ENCODE data around the gene ZNF282. TPM values are rescaled to one million over a fixed set of nuclear protein-coding genes. Genes with fewer than 3 reads are reported as not detected.

Gene ZNF282
- total RNA-seq, 1 donor from 2014 or later, result 28.1 TPM

GRCh38 chr7:149179241-149179640, 16.1 kb upstream of the ZNF282 start:
- Histone ChIP-seq H3K36me3 (ENCODE audit: insufficient read depth, low read length) (peaks cover 35% of the 10 kb centered on the region), H3K4me3 (ENCODE audit: insufficient read depth, low read depth, low read length) (no peak overlapping the region), H3K79me2 (ENCODE audit: insufficient read depth, low read length) (no peaks in the 10 kb centered on the region), H3K4me1 (ENCODE audit: insufficient read depth, low read length) (no peaks in the 10 kb centered on the region), H3K9ac (ENCODE audit: low read length) (no peak overlapping the region), H2AFZ (ENCODE audit: low read depth, low read length) (no peak overlapping the region), H3K27ac (ENCODE audit: low read depth, low read length) (no peak overlapping the region), H4K20me1 (ENCODE audit: insufficient read depth, low read length) (peaks cover 8% of the 10 kb centered on the region), H3K4me2 (ENCODE audit: low read length) (no peak overlapping the region), H3K9me3 (ENCODE audit: insufficient read depth, low read depth, low read length) (no peaks in the 10 kb centered on the region), H3K27me3 (ENCODE audit: insufficient read depth, low read length) (no peaks in the 10 kb centered on the region)
- H3K9me3 Mint-ChIP-seq (ENCODE audit: unreplicated experiment), result no peaks in the 10 kb centered on the region
- H3K4me3 Mint-ChIP-seq (ENCODE audit: unreplicated experiment), result no peak overlapping the region
- H3K27ac Mint-ChIP-seq (ENCODE audit: unreplicated experiment), result no peak overlapping the region
- H3K36me3 Mint-ChIP-seq (ENCODE audit: low read depth, unreplicated experiment), result peaks cover 17% of the 10 kb centered on the region
- H3K27me3 Mint-ChIP-seq (ENCODE audit: low read depth, unreplicated experiment), result no peaks in the 10 kb centered on the region
- no peak for TF ChIP-seq CTCF (IDR thresholded peaks at IDR 0.05; ENCODE audit: insufficient read depth, low read depth, low read length)
- TF ChIP-seq EZH2 (IDR thresholded peaks at IDR 0.05; ENCODE audit: insufficient read depth, low read length), result no peak
- peaks cover 9% of the 10 kb centered on the region for H3K4me1 Mint-ChIP-seq (ENCODE audit: low read depth, unreplicated experiment)
- FAIRE-seq, result no peak
- DNase-seq (ENCODE audit: low read depth), result no peak

DNA sequence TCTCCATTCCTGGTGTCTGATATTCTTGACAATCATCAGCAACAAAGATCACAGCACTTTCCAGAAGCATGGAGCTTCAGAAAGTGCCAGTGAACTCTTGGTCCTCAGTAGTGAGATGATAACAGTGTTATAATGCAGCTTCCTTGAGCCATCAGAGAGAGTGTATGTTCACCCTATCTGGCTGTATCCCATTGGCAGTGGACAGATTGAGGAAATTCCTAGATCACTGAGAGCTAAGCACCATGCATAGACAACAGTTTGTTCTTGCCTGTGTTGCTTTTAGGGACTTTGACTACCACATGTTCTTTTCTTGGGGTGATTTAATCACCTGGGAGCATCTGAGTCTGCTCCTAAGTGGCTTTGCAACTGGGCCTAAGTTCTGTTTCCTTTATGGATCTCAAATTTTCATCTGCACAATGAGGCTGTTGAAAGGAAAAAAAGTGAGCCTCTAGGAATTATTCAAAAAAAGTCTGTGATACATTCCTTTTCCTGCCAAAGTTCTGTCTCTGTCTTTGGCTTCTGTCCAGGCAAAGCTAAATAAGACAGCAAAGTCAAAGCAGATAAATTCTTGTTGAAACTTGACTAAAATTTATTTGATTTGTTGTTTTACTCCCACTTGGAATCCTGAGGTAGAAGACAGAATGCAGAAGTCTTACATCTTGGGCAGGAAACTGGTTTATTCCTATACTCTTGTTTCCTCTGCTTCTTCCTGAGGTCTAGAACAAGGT, 14.5 kb upstream of the ZNF282 start:
- Histone ChIP-seq H4K20me1 (ENCODE audit: insufficient read depth, low read length) (peaks cover 5% of the 10 kb centered on the region), H3K9ac (ENCODE audit: low read length) (no peak overlapping the region), H3K27ac (ENCODE audit: low read depth, low read length) (no peak overlapping the region), H3K79me2 (ENCODE audit: insufficient read depth, low read length) (no peaks in the 10 kb centered on the region), H2AFZ (ENCODE audit: low read depth, low read length) (no peak overlapping the region), H3K4me1 (ENCODE audit: insufficient read depth, low read length) (no peaks in the 10 kb centered on the region), H3K9me3 (ENCODE audit: insufficient read depth, low read depth, low read length) (no peaks in the 10 kb centered on the region), H3K27me3 (ENCODE audit: insufficient read depth, low read length) (no peaks in the 10 kb centered on the region), H3K36me3 (ENCODE audit: insufficient read depth, low read length) (peaks cover 33% of the 10 kb centered on the region), H3K4me2 (ENCODE audit: low read length) (no peak overlapping the region), H3K4me3 (ENCODE audit: insufficient read depth, low read depth, low read length) (no peak overlapping the region)
- Mint-ChIP-seq H3K36me3 (ENCODE audit: low read depth, unreplicated experiment) (peaks cover 17% of the 10 kb centered on the region), H3K4me3 (ENCODE audit: unreplicated experiment) (no peak overlapping the region), H3K27me3 (ENCODE audit: low read depth, unreplicated experiment) (no peaks in the 10 kb centered on the region), H3K4me1 (ENCODE audit: low read depth, unreplicated experiment) (peaks cover 9% of the 10 kb centered on the region), H3K9me3 (ENCODE audit: unreplicated experiment) (no peaks in the 10 kb centered on the region), H3K27ac (ENCODE audit: unreplicated experiment) (no peak overlapping the region)
- FAIRE-seq (no peak), DNase-seq (ENCODE audit: low read depth) (no peak)
- TF ChIP-seq EZH2 (IDR thresholded peaks at IDR 0.05; ENCODE audit: insufficient read depth, low read length) (no peak), CTCF (IDR thresholded peaks at IDR 0.05; ENCODE audit: insufficient read depth, low read depth, low read length) (no peak)

- TF ChIP-seq CTCF (IDR thresholded peaks at IDR 0.05; ENCODE audit: insufficient read depth, low read depth, low read length) (no peak), EZH2 (IDR thresholded peaks at IDR 0.05; ENCODE audit: insufficient read depth, low read length) (no peak)
- Mint-ChIP-seq H3K27ac (ENCODE audit: unreplicated experiment) (no peak overlapping the region), H3K27me3 (ENCODE audit: low read depth, unreplicated experiment) (no peaks in the 10 kb centered on the region), H3K4me1 (ENCODE audit: low read depth, unreplicated experiment) (peaks cover 9% of the 10 kb centered on the region), H3K4me3 (ENCODE audit: unreplicated experiment) (no peak overlapping the region), H3K9me3 (ENCODE audit: unreplicated experiment) (no peaks in the 10 kb centered on the region), H3K36me3 (ENCODE audit: low read depth, unreplicated experiment) (peaks cover 15% of the 10 kb centered on the region)
- Histone ChIP-seq H3K9me3 (ENCODE audit: insufficient read depth, low read depth, low read length) (no peaks in the 10 kb centered on the region), H4K20me1 (ENCODE audit: insufficient read depth, low read length) (peaks cover 5% of the 10 kb centered on the region), H3K4me2 (ENCODE audit: low read length) (no peak overlapping the region), H3K27ac (ENCODE audit: low read depth, low read length) (no peak overlapping the region), H3K36me3 (ENCODE audit: insufficient read depth, low read length) (peaks cover 31% of the 10 kb centered on the region), H3K4me1 (ENCODE audit: insufficient read depth, low read length) (no peaks in the 10 kb centered on the region), H3K79me2 (ENCODE audit: insufficient read depth, low read length) (no peaks in the 10 kb centered on the region), H3K4me3 (ENCODE audit: insufficient read depth, low read depth, low read length) (no peak overlapping the region), H2AFZ (ENCODE audit: low read depth, low read length) (no peak overlapping the region), H3K9ac (ENCODE audit: low read length) (no peak overlapping the region), H3K27me3 (ENCODE audit: insufficient read depth, low read length) (no peaks in the 10 kb centered on the region)
- FAIRE-seq (no peak), DNase-seq (ENCODE audit: low read depth) (no peak)
These were observed 13.9 kb upstream of the ZNF282 start for GRCh38 chr7:149181450-149181790.

Data from astrocyte (in vitro differentiated cells and primary cell).